GM19468 (cell line): ENCODE data around the gene SFI1.
"Not testable (repeated sequence)": the region's sequence is repeated elsewhere in the genome, so short reads cannot be mapped to it uniquely, and the experiment has no call there.

Source experiments
- ATAC-seq: cut with Tn5 transposase; IDR thresholded peaks from one replicate; pipeline ENCODE4 v1.9.1; 2021; ENCODE audit warnings: mild to moderate bottlenecking, moderate library complexity, moderate number of reproducible peaks; ENCODE audit not compliant: unreplicated experiment; ENCODE audit errors: extremely low read depth

Gene SFI1

DNA sequence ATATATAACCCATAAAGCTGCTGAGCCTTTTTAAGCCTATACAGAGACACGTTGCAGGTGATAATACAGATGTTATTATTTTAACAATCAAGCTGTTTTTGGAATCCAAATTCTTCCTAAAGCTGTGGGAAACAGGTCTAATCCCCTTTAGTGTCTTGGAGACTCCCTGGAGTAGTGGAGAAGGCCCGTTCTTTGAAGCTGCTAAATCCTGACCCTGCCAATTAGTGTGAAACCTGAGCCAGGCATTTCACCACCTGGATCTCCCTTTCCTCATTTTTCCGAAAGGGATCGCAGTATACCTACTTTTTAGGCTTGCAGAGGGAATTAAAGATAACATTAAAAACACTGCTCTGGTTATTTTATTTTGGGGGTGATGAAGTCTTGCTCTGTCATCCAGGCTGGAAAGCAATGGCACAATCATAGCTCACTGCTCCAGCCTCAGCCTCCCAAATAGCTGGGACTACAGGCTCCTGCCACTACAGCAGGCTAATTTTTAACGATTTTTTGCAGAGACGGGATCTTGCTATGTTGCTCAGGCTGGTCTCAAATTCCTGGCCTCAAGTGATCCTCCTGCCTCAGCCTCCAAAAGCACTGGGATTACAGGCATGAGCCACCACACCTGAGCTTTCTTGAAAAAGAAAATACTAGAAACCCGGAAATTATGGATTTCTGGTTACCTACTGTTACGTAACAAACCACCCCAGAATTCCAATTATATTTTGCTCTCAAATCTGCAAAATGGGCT, 4.9 kb upstream of the SFI1 start:
- ATAC-seq, result no peak

DNA sequence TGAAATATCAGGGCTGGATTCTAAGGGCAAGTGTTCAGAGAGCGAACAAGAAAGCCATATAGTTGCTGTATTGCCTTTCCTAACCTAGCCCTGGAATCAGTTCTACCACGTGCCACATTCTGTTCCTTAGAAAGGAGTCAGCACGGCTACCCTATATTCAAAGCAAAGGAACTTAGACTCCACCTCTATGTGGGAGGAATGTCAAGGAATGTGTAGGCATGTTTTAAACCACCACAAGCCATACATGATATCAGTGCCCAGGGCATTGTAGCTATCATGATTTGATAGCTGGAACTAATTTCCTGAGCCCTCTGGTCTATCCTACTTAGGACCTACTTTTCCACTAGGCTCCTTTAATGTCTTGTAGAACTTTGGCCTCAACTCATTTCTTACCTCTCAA, 4.2 kb upstream of the SFI1 start:
- no peak for ATAC-seq

DNA sequence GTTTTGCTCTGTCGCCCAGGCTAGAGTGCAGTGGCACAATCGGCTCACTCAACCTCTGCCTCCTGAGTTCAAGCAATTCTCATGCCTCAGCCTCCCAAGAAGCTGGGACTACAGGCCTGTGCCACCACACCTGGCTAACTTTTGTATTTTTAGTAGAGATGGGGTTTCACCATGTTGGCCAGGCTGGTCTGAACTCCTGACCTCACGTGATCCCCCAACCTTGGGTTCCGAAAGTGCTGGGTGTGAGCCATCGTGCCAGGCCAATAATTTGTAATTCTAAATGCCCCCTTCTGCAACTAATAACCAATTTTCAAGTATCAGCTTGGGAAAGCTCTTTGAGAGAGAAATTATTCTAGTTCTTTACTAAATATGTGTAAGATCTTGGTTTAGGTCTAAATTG, 3.0 kb upstream of the SFI1 start:
- not testable (repeated sequence) for ATAC-seq

DNA sequence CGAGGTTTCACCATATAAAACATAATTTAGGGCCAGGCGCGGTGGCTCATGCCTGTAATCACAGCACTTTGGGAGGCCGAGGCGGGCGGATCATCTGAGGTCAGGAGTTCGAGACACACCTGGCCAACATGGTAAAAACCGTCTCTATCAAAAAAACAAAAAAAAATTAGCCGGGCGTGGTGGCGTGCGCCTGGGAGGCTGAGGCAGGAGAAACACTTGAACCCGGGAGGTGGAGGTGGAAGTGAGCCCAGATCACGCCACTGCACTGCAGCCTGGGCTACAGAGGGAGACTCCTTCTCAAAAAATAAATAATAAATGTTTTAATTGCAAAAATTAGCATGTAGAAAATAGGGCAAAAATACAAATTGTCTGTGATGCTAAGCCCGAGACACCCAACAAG, 993 bp upstream of the SFI1 start:
- ATAC-seq, result no peak

DNA sequence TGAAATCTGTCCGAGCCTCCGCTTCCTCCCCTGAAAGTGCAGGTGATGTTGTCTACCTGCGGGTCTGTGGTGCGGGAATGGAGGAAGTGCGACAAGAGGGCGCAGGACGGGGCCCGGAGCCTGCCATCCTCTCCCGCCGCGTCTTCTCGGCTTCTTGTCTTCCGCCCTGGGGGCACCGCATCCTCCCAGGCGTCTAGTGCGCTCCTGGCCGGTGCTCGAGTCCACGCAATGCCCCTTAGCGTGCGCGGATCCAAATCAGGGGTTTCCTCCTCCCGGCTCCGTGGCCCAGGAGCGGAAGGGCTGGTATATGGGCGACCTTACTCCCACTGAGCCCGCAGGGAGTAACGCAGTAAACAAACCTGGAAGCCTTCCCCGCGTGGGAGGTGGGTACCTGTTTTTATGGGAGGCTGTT, 405 bp downstream of the SFI1 start:
- no peak for ATAC-seq

DNA sequence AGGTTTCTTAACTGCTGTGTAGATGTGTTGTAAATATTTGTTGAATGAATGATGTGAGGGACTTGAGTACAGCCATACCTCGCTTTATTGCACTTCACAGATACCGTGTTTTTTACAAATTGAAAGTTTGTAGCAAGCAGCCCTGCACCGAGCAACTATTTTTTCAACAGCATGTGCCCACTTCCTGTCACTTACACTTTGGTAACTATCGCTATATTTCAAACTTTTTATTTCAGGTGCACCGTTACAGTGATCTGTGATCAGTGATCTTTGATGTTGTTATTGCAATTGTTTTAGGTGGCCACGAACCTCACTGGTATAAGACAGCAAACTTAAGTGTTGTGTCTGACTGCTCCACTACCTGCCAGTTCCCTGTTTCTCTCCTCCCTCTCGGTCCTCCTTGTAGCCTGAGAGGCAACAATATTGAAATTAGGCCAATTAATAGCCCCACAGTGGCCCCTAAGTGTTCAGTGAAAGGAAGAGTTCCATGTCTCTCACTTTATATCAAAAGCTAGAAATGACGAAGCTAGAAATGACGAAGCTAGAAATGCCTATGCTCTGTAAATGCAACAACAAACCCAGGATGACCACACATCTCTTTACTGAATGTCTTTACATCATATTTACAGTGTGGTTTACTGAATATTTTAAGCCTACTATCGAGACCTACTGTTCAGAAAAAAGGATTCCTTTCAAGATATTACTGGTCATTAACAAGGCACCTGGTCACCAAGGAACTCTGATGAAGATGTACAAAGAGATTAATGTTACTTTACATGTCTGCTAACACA, 1.0 kb downstream of the SFI1 start:
- no peak for ATAC-seq

DNA sequence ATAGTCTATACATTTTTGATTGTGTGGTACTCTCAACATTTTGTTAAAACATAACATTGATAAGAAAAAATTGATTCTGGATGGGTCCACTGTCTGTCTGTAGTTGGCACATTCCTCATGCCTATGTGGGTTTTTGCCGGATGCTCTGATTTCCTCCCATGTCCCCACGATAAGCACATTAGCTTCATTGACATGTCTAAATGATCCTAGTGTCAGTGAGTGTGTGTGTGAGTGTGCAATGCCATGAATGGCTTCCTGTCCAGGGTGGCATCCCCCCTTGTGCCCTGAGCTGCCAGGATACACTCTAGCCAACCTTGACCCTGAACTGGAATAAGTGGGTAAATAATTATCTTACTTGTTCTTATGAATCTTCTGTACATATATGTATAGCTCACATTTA, 5.4 kb downstream of the SFI1 start:
- ATAC-seq, result no peak

DNA sequence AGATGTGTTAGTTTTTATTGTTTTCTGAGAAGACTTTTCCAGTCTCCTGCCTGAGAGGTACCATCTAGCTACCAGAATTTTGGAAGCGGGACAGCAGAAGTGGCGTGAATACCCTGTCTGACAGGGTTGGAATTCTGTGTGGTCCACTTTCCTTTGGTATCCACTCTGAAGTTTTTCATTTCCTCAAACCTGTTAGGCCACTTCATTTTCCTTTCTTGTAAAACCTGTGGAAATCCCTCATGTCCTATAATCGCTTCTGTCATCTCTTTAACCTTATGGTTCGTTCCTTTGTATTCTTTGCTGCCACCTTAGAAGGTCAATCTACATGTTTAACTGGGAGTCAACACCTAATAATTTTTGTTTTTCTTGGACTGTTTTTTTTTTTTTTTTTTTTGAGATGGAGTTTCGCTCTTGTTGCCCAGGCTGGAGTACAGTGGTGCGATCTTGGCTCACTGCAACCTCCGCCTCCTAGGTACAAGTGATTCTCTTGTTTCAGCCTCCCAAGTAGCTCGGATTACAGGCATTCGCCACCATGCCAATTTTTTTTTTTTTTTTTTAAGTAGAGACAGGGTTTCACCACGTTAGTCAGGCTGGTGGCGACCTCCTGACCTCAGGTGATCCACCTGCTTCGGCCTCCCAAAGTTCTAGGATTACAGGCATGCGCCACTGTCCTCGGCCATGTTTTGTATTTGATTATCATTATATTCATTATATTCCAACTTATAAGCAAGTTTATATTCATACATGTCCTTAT, 7.1 kb downstream of the SFI1 start:
- ATAC-seq, result no peak

DNA sequence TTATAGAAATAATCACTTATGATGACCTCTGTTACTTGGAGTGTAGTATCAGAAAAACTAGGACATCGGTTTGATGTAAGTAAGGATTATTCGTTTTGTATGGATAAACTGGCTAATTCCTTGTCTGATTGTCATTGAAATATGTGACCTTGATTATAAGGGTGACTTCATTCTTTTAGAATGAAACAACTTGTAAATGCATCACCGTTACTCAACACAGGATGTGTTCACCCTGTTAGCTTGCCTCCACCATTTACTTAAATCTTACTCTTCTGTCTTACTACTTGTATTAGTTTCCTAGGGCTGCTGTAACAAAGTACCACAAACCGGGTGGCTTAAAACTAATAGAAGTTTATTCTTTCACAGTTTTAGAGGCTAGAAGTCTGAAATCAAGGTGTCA, 7.9 kb downstream of the SFI1 start:
- no peak for ATAC-seq

DNA sequence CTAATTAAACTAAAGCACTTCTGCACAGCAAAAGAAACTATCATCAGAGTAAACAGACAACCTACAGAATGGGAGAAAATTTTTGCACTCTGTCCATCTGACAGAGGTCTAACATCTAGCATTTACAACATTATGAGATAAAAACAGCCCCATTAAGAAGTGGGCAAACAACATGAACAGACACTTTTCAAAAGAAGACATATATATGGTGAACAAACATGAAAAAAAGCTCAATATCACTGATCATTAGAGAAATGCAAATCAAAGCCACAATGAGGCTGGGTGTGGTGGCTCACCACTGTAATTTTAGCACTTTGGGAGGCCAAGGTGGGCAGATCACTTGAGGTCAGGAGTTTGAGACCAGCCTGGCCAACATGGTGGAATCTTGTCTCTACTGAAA, 11.2 kb downstream of the SFI1 start:
- ATAC-seq, result not testable (repeated sequence)

DNA sequence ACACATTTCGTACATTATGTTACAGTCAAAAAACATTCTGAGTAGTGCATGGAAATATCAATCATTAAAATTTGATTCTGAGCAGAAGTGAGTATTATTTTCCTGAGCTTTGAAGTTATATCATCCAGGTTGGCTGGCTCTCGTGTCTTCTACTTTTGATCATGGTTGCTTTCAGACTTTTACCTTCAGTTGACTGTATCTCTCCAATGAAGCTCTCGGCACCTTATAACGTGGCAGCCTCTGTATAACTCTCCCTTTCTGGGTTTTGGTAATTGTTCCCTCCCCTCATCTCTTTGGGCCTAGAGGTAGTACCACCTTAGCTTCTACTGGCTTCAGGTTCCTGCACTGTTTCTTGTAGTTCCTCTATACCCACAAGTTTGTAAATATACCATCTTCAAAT, 12.2 kb downstream of the SFI1 start:
- ATAC-seq, result no peak

DNA sequence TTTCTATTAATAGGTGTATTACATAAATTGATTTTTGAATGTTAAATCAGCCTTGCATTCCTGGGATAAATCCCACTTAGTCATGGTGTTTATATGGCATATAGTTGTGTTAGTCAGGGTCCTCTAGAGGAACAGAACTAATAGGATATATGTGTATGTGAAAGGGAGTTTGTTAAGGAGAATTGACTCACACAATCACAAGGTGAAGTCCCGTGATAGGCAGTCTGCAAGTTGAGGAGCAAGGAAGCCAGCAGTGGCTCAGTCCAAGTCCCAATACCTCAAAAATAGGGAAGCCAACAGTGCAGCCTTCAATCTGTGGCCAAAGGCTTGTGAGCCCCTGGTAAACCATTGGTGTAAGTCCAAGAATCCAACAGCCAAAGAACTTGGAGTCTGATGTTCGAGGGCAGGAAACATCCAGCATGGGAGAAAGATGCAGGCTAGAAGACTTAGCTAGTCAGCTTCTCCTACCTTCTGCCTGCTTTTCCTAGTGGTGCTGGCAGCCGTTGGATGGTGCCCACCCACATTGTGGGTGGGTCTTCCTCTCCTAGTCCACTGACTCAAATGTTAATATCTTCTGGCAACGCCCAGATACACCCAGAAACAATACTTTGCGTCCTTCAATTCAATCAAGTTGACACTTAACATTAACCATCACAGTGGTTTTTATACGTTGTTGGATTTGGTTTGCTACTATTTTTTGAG, 12.9 kb downstream of the SFI1 start:
- ATAC-seq, result no peak

DNA sequence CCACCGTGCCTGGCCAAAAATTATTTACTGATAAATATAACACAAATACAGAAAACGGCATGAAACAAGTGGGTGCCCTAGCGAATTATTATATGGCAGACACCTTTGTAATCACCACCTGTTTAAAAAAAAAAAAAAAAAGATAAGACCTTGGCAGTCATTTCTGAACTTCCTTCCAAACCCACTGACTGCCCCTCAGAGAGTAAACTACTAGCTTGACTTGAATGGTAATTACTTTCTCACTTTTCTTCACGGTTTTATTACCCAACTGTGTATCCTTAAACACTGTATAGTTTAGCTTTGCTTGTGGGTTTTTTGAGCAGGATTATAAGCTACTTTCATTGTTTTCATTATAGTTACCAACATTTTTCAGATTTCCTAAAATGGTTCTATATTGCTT, 23.7 kb downstream of the SFI1 start:
- no peak for ATAC-seq

DNA sequence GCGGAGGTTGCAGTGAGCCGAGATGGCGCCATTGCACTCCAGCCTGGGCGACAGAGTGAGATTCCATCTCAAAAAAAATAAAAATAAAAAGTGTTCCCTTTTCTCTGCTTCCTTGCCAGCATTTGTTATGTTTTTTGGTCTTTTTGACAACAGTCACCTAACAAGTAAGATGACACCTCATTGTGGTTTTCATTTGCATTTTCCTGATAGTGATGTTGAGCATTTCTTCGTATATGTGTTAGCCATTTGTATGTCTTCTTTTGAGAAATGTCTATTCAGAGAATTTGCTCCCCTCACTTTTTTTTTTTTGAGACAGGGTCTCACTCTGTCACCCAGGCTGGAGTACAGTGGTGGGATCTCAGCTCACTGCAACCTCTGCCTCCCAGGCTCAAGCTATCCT, 27.8 kb downstream of the SFI1 start:
- ATAC-seq, result not testable (repeated sequence)

DNA sequence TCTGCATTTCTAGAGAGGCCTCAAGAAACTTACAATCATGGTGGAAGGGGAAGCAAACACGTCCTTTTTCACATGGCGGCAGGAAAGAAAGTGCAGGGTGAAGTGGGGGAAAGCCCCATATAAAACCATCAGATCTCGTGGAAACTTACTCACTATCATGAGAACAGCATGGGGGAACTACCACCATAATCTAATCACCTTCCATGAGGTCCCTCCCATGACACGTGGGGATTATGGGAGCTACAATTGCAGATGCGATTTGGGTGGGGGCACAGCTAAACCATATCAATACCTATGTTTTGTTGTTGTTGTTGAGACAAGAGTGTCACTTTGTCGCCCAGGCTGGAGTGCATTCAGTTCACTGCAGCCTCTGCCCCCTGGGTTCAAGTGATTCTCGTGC, 29.9 kb downstream of the SFI1 start:
- ATAC-seq, result no peak

DNA sequence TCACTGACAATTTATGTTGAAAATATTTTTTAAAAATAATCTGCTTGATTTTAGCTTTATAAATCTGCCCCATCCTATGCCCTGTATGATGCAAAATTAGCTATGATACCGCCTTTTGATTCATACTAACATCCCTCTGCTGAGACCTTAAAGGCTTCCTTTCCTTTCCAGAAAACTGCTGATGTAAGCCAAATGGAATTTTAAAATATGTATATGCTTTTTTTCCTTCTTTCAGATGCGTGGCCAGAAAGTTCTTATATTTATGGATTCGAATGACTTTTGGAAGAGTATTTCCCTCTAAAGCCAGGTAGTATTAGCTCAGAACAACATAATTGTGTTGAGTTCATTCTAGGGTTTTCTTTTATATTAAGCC, 34.5 kb downstream of the SFI1 start:
- no peak for ATAC-seq

DNA sequence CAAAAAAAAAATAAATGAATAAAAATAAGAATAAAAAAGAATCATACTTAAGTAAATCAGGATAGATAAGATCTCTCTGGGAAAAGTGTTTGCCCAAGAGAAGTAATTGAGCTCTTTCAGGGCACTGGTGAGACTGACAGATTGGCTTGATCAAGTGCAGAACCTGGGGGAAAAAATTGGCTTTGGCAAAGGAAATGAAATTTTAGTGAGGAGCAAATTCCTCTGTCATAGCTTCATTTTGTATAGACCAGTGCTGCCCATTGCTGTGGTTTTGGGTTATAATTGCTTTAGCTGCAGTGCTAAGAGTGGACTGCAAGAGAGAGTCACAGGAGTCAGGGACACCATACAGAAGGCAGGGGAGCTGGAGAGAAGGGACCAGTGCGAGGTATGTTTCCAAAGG, 35.7 kb downstream of the SFI1 start:
- no peak for ATAC-seq

DNA sequence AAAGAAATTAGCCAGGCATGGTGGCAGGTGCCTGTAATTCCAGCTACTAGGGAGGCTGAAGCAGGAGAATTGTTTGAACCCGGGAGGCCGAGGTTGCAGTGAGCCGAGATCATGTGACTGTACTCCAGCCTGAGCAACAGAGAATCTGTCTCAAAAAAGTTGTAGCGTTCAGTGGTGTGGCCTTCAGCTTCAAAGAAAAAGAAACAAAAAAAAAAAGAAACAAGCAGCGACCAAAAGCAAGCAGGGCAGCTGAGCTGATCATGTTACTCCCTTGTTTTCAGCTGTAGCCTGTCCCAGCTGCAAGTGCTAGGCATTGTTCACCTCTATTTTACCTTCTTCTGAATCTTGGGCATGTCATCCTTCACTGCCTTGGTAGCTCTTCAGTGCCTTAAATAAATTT, 37.0 kb downstream of the SFI1 start:
- no peak for ATAC-seq

DNA sequence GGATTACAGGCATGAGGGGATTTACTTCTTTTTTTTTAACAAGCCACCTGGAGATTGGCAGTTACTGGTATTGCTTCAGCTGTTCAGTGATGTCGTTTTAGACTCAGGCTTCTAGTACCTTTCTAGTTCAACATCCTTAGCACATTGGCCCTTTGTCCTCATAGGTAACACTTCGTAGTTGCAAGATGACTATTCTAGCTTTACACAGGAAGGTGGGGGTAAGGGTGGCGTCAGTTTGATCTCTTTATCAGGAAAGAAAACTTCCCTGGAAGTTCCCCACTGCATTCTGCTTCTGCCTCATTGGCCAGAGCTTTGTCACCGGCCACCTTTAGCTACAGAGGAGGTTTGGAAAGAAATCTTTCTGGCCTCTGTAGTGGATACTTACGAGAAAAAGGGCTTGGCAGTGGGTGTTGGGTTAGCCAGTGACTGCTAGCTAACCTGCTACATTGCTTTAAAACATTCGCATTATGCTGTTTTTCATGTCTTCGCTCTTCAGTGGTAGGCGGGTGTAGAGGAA, 40.7 kb downstream of the SFI1 start:
- ATAC-seq, result peak; percentile 39

DNA sequence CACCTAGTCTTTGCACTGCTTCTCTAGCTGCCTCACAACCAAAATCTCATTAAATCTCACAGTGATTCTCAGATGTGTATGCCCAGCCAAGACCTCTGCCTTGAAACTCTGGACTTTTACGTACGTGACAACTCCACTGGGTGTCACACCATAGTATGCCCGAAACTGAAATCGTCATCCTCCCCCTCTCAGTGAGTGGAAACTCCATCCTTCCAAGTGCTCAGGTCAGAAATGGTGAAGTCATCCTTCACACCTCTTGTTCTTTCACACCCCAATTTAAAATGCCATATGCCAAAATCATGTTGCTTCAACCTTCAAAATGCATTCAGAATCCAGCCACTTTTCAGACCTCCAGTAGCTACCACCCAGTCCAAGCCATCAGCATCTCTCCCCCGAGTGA, 42.5 kb downstream of the SFI1 start:
- ATAC-seq, result no peak
